Nephron (organoid): ENCODE results near the gene PAXIP1.

Source experiments
- H3K27ac Mint-ChIP-seq, 3 experiments: 2 replicates each; pipeline ENCODE4 v1.8.0; 2020; ENCODE audit warnings: mixed read lengths in 3 of 3, mild to moderate bottlenecking in 2 of 3, moderate library complexity in 1 of 3
- H3K27me3 Mint-ChIP-seq: 2 replicates; pipeline ENCODE4 v1.8.0; 2021; ENCODE audit warnings: low read depth, mild to moderate bottlenecking, moderate library complexity, mixed read lengths
- H3K36me3 Mint-ChIP-seq: 2 replicates; pipeline ENCODE4 v1.8.0; 2020; ENCODE audit warnings: low read depth, mixed read lengths
- H3K4me1 Mint-ChIP-seq: 2 replicates; pipeline ENCODE4 v1.8.0; 2020; ENCODE audit warnings: mixed read lengths
- H3K4me3 Mint-ChIP-seq, 3 experiments: 2 replicates each; pipeline ENCODE4 v1.8.0; 2020; ENCODE audit warnings: mild to moderate bottlenecking in 3 of 3, mixed read lengths in 3 of 3, moderate library complexity in 2 of 3
- H3K9me3 Mint-ChIP-seq: 2 replicates; pipeline ENCODE4 v1.8.0; 2020; ENCODE audit warnings: mixed read lengths
- TF ChIP-seq, protein P1 (sequence below), 3 experiments: fragments of 200-600 bp; sonication (generic); IDR thresholded peaks; one replicate each; pipeline ENCODE4 v1.5.0; 2021; ENCODE audit warnings: antibody characterized with exemption in 3 of 3; ENCODE audit not compliant: unreplicated experiment in 3 of 3

The PAXIP1 gene

DNA sequence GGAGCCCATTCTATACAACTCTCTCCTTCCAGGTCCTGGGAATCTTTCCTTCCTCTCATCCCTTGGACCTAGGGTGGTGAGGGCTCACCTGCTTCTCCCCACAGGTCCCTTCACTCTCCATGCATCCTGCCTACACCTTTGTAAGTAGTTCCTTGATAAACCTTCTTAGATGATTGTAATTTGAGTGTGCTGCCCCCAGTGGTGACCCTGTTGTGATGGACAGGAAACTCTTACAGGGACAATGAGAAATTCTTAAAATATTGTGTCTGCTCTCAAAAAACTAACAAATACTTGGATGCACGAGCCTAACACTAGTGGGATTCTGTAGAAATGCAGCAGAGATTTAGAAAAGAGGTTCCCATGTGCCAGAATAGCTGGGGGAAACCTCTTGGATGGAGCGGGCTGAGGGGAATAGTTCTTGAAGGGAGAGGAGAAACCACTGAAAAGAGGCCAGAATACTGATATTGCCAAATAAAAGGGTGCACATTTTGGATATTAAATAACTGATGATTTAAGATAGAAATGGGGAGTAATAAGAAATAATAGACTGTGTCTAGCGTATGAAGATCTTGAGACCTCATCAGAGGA is 6.7 kb upstream of the PAXIP1 start:
- Mint-ChIP-seq H3K9me3 (no peaks in the 10 kb centered on the region), H3K27me3 (no peaks in the 10 kb centered on the region), H3K27ac (no peak overlapping the region), H3K4me1 (peaks cover 2% of the 10 kb centered on the region), H3K36me3 (peaks cover 9% of the 10 kb centered on the region), H3K4me3 (no peak overlapping the region)
- TF ChIP-seq, protein P1, sequence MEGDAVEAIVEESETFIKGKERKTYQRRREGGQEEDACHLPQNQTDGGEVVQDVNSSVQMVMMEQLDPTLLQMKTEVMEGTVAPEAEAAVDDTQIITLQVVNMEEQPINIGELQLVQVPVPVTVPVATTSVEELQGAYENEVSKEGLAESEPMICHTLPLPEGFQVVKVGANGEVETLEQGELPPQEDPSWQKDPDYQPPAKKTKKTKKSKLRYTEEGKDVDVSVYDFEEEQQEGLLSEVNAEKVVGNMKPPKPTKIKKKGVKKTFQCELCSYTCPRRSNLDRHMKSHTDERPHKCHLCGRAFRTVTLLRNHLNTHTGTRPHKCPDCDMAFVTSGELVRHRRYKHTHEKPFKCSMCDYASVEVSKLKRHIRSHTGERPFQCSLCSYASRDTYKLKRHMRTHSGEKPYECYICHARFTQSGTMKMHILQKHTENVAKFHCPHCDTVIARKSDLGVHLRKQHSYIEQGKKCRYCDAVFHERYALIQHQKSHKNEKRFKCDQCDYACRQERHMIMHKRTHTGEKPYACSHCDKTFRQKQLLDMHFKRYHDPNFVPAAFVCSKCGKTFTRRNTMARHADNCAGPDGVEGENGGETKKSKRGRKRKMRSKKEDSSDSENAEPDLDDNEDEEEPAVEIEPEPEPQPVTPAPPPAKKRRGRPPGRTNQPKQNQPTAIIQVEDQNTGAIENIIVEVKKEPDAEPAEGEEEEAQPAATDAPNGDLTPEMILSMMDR (IDR thresholded peaks at IDR 0.05; ENCODE audit: unreplicated experiment in 3 of 3): peak in 1 of 3 experiments; percentile 29

DNA sequence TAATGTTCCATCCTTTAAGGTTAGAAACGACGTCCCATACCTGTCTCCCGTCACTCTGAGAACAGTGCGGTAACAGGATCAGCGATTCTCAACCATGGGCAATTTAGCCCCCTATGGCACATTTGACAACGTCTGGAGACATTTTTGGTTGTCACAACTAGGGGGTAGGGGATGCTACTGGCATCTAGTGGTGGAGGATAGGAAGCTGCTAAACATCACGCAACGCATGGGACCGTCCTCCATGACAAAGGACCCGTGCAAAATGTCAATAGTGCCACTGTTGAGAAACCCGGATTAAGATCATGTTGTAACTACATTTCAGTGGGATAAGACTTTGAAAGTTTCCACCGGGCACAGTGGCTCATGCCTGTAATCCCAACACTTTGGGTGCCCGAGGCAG is 5.0 kb upstream of the PAXIP1 start:
- H3K36me3 Mint-ChIP-seq: peaks cover 12% of the 10 kb centered on the region
- H3K27ac Mint-ChIP-seq: no peak overlapping the region
- peaks cover 5% of the 10 kb centered on the region for H3K4me1 Mint-ChIP-seq
- TF ChIP-seq, protein P1 (IDR thresholded peaks at IDR 0.05; ENCODE audit: unreplicated experiment in 3 of 3): peak in 1 of 3 experiments; percentile 14
- no peaks in the 10 kb centered on the region for H3K9me3 Mint-ChIP-seq
- no peaks in the 10 kb centered on the region for H3K27me3 Mint-ChIP-seq
- H3K4me3 Mint-ChIP-seq: peak overlapping the region in 1 of 3 experiments; percentile 48

DNA sequence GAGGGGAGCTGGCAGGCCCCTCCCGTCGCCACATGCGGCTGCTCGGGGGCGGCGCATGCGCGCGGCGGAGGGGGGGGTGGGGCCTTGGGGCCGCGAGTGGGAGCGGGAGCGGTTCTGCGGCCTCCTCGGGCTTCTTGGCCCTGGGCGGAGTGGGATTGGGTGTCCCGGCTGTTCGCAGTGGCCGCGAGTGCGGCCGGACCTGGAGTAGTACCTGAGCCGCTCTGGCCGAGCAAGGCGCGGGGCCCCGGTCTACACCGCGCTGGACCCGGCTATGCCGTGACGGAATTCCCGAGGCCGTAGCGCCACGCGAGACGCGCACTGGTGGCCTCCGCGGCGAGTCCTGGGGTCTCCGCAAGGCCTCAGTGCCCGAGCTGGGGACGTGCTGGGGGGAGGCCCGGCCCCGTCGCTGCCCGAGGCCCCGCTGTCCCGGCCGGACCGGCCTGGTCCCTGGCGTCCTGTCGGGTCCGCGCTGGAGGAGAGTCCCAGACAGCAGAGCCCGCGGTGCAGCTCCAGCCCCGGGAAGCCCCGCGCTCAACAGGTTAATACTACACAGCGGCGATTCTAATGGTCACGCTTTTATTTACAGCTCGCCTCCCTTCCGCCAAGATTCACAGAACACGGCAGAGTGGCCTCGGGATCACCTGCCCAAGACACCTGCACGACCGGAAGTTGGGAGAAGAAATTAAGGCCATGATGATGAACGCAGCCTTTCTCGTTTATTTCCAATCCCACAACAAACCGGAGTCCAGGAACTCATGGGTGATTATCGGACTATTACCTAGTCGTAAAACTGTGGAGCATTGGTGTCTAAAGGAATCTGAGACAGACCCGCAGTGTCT is 671 bp upstream of the PAXIP1 start:
- H3K36me3 Mint-ChIP-seq: peaks cover 12% of the 10 kb centered on the region
- TF ChIP-seq, protein P1 (IDR thresholded peaks at IDR 0.05; ENCODE audit: unreplicated experiment in 3 of 3): no peak
- no peaks in the 10 kb centered on the region for H3K27me3 Mint-ChIP-seq
- H3K4me1 Mint-ChIP-seq: peaks cover 10% of the 10 kb centered on the region
- peak overlapping the region; percentile 96 to 100 (median 100) for H3K4me3 Mint-ChIP-seq
- H3K9me3 Mint-ChIP-seq: no peaks in the 10 kb centered on the region
- peak overlapping the region; percentile 99 to 100 (median 99) for H3K27ac Mint-ChIP-seq

DNA sequence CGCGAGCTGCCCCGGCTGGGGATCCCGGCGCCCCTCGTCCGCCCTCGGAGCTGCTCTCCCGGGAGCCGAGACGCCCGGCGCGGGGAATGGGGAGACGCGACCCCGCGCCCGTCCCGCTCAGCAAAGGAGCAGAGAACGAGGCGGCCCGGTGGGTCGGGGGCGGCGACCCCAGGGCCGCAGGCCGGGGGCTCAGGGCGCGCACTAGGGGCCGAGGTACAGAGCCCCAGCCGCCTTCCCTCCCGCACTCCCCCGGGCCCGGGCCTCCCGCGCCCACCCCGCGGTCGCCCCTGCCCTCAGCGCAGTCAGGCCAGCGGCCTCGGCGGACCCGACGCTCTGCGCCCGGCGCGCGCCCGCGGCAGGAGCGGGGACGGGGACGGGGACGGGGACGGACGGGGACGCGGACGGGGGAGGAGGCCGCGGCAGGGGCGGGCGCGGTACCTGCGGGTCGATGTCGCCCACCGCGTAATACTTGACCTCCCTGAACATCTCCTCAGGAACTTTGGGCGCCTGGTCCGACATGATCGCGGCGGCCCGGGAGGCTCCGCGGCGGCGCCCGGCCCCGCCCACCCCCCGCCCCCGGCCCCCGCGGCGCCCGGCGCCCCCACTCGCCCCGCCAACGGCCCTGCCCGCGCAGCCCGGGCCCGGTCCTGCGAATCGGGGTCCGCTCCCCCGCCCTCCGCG is 373 bp downstream of the PAXIP1 start:
- Mint-ChIP-seq H3K27me3 (no peaks in the 10 kb centered on the region), H3K27ac (peak overlapping the region in 1 of 3 experiments; percentile 96), H3K4me3 (peak overlapping the region in 1 of 3 experiments; percentile 40), H3K36me3 (peaks cover 7% of the 10 kb centered on the region), H3K9me3 (no peaks in the 10 kb centered on the region), H3K4me1 (peaks cover 10% of the 10 kb centered on the region)
- TF ChIP-seq, protein P1 (IDR thresholded peaks at IDR 0.05; ENCODE audit: unreplicated experiment in 3 of 3): no peak

DNA sequence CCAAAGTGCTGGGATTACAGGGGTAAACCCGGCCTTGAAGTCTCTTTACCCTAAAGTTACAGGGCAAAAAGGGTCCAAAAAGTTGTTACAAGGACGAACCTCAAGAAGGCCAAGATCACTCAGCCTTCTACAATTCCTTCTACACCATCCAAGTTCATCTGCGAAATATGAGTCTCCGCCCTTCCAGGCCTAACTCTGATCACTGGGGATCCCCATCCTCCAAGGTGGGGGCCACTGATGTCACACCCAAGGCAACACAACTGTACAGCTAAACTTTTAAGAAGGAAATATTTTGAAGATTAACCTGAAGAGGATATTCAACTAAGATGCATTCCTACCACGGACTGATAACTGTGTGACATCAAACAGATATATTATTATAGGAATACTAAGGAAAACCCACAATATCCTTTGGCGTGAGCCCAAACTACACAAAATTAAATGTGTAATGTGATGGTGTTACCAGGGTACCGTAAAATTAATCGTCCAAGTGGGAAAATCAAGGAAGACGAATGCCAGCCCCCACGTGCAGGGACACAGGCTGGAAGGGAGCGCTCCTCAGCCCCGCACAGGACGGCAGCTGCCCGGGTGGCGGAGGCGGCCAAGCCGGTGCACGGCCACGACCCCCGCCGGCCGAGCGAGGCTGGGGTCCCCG is 1.0 kb downstream of the PAXIP1 start:
- Mint-ChIP-seq H3K27ac (peak overlapping the region in 2 of 3 experiments; percentile 96 to 99), H3K4me3 (no peak overlapping the region), H3K9me3 (no peaks in the 10 kb centered on the region), H3K4me1 (peaks cover 10% of the 10 kb centered on the region), H3K36me3 (peaks cover 8% of the 10 kb centered on the region), H3K27me3 (no peaks in the 10 kb centered on the region)
- TF ChIP-seq, protein P1 (IDR thresholded peaks at IDR 0.05; ENCODE audit: unreplicated experiment in 3 of 3): no peak
